ENCODE measurements around the gene SUGCT. TPM values are rescaled to one million over a fixed set of nuclear protein-coding genes. Genes with fewer than 3 reads are reported as not detected.

The SUGCT gene
- total and polyA plus RNA-seq, 2 of the 8 experiments (the other 6 are each of a cell fraction or from before 2014, with no cell fraction given) = 2.8 to 5.4 TPM

DNA sequence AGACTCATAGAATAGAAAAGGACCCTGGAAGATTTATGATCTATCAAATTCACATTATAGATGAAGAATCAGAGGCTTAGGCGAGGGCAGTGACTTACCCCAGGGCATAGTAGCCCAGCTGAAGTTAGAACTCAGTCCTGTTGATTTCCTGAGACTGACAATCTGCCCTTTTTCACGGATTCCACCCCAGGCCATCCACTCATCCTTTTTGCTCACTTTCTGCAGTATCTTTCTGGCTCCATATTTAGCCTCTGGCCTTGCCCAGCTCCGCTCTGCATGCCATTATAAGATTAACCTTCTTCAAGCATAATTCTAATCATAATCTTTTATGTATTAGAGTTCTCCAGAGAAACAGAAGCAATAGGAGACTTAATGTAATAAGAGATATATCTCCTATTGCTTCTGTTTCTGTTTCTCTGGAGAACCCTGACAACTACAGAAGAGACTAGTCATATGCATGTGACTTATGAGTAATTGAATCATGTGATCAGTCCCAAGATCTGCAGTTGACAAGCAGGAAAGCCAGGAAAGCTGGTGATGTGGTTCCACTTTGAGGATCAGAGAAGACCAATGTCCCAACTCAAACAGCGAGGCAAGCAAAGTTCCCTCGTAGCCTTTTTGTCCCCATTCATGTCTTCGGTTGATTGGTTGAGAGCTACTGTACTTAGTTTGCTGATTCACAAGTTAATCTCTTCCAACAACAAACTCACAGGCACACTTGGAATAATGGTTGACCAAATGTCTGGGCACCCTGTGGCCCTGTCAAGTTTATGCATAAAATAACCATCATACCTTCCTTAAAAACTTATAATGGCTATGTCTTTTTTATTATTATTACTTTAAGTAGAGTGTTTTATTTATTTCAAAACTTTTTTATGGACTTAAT lies 412.1 kb downstream of the SUGCT start:
- no peak overlapping the region for H3K27ac ChIP-seq (ENCODE audit: low read depth, low read length)
- no peak for DNase-seq (ENCODE audit: low read depth in 1 of 2, low spot score in 2 of 2)
- H2AFZ ChIP-seq (ENCODE audit: low read length) = no peak overlapping the region
- H3K9ac ChIP-seq (replicated peaks in 1 of 4; ENCODE audit: extremely low read depth in 1 of 4, low read depth in 3 of 4, low read length in 3 of 4) = no peak overlapping the region
- H2BK5ac ChIP-seq (ENCODE audit: low read depth, low read length) = no peak overlapping the region
- H3K23ac ChIP-seq (ENCODE audit: insufficient read length) = no peak overlapping the region
- H3K27me3 ChIP-seq (replicated peaks in 1 of 4; ENCODE audit: control insufficient read depth in 3 of 4, extremely low read depth in 1 of 4, insufficient read depth in 3 of 4, low read length in 3 of 4) = no peaks in the 10 kb centered on the region
- no peaks in the 10 kb centered on the region for H4K20me1 ChIP-seq (replicated peaks in 1 of 2; ENCODE audit: control insufficient read depth in 1 of 2, insufficient read depth in 2 of 2, low read length in 2 of 2)
- H3K23me2 ChIP-seq (ENCODE audit: low read depth, low read length) = no peaks in the 10 kb centered on the region; the same call in 1 of the 2 replicates
- H2BK12ac ChIP-seq (ENCODE audit: low read depth, low read length) = no peak overlapping the region
- no peaks in the 10 kb centered on the region for H3K9me3 ChIP-seq (ENCODE audit: insufficient read depth in 2 of 2, low read depth in 1 of 2, low read length in 1 of 2)
- no peaks in the 10 kb centered on the region for H3K4me1 ChIP-seq (replicated peaks in 1 of 4; ENCODE audit: control insufficient read depth in 3 of 4, insufficient read depth in 4 of 4, low read length in 3 of 4)
- no peak overlapping the region for H2AK5ac ChIP-seq (ENCODE audit: low read depth, low read length)
- H3K18ac ChIP-seq (ENCODE audit: extremely low read depth, low read length) = no peak overlapping the region
- no peak overlapping the region for H4K8ac ChIP-seq (ENCODE audit: extremely low read depth, insufficient read depth, low read length)
- H4K5ac ChIP-seq (ENCODE audit: insufficient read length, low read depth, low read length) = no peak overlapping the region
- no peaks in the 10 kb centered on the region for H3K79me2 ChIP-seq (ENCODE audit: control insufficient read depth in 1 of 2, insufficient read depth in 2 of 2, low read length in 2 of 2)
- POLR2A ChIA-PET (ENCODE audit: partially characterized antibody) = no interaction called here
- TF ChIP-seq CHD2 (IDR thresholded peaks at IDR 0.05; ENCODE audit: low read length) (no peak), SRF (IDR thresholded peaks at IDR 0.05; ENCODE audit: low read depth, low read length) (no peak), KDM4A (IDR thresholded peaks at IDR 0.05; ENCODE audit: low read depth, low read length, severe bottlenecking) (no peak)
- no peak overlapping the region for H2BK120ac ChIP-seq (replicated peaks; ENCODE audit: low read depth, low read length)
- H4K91ac ChIP-seq (replicated peaks; ENCODE audit: insufficient read length, low read length) = no peak overlapping the region
- no peak overlapping the region for H3K4me3 ChIP-seq (ENCODE audit: extremely low read depth in 1 of 4, insufficient read depth in 2 of 4, low read depth in 3 of 4, low read length in 4 of 4)
- H3K79me1 ChIP-seq (ENCODE audit: low read depth, low read length) = no peaks in the 10 kb centered on the region
- no peak overlapping the region for H3K14ac ChIP-seq (ENCODE audit: insufficient read length)
- no peak overlapping the region for H3K4me2 ChIP-seq (ENCODE audit: insufficient read depth in 1 of 2, low read depth in 2 of 2, low read length in 2 of 2)
- CTCF ChIA-PET (ENCODE audit: partially characterized antibody) = interaction anchor here (1.3 kb wide), 1 partner anchor 39 kb away, joined by 6 read pairs; no protein-coding TSS in a partner anchor
- FAIRE-seq = no peak
- H2BK20ac ChIP-seq (ENCODE audit: low read length) = no peak overlapping the region
- no peak overlapping the region for H2BK15ac ChIP-seq (ENCODE audit: low read length)
- no peak overlapping the region for H3K56ac ChIP-seq (replicated peaks; ENCODE audit: insufficient read length, low read depth, low read length)
- no peak overlapping the region for H3K4ac ChIP-seq (replicated peaks; ENCODE audit: insufficient read length, low read depth, low read length)
- WGBS, 2 experiments (ENCODE audit: extremely low coverage in 1 of 2, insufficient coverage in 1 of 2, insufficient read length in 1 of 2, insufficient replicate concordance in 2 of 2, low coverage in 1 of 2, low lambda C conversion rate in 2 of 2, missing lambda C conversion rate in 1 of 2) = 92% methylated on average over 6 of the region's 6 CpGs; no CpG with 5 or more reads in 1 of the 2 experiments
- H3K36me3 ChIP-seq (ENCODE audit: control insufficient read depth in 2 of 4, insufficient read depth in 4 of 4, low read length in 3 of 4) = no peaks in the 10 kb centered on the region
